ENCODE data around the gene MARCHF11.

MARCHF11 gene, protein sequence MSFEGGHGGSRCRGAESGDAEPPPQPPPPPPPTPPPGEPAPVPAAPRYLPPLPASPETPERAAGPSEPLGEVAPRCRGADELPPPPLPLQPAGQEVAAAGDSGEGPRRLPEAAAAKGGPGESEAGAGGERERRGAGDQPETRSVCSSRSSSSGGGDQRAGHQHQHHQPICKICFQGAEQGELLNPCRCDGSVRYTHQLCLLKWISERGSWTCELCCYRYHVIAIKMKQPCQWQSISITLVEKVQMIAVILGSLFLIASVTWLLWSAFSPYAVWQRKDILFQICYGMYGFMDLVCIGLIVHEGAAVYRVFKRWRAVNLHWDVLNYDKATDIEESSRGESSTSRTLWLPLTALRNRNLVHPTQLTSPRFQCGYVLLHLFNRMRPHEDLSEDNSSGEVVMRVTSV

DNA sequence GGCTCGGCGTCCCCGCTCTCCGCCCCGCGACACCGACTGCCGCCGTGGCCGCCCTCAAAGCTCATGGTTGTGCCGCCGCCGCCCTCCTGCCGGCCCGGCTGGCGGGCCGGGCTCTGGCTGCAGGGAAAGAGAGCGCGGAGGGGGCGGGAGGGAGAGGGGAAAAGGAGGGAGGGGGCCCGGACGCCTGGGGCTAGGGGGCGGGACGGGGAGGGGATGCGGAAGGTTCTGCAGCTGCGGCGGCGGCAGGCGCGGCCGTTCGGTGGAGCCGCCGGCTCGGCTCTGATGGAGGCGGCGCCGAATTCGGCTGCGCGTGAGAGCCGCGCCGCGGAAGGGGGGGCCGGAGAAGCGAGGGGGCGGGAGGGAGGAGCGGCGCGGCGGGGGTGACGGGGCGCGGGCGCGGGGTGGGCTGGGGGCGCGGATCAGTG, at the start of gene MARCHF11:
TSS of gene MARCHF11 (minus strand) at position 281 of the 425 bp plus-strand sequence. CDS start at position 65, 216 bp downstream.
- DNase-seq (ENCODE audit: low spot score) = no peak

DNA sequence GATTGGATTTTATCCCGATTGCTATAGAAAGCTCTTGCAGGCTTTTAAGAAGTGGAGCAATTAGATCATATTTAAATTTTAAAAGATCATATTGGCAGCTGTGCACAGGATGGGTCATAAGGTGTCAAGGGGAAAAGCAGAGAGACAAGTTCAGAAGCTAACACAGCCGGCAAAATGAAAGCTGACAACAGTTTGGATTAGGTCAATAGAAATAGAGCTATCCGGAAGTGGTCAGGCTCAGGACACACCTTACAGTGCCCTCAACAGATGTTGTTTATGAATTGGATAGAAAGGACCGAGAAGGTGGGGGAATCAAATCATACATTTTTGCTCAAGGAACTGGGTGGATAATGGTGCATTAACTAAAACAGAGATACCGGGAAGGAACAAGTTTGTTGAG, 46.3 kb upstream of the MARCHF11 start:
- no peak for DNase-seq (ENCODE audit: low spot score)

DNA sequence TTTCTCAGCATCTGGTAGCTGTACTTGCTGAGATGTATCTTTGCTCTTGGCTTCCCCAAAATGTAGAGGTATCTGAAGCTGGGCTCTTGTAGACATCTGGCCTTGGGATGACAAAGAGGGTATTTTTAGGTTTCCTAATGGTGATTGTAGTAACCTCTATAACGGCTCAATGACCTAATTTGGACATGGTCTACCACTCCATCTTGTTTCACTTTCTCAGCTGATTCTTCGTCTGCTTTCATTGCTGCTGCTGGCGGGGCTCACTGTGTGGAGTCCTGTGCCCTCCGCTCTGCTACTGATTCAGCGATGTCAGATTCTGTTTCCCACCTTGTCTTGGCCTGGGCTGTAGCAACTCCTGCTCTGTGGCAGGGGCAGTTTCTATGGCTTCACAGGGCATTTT, 12.7 kb upstream of the MARCHF11 start:
- DNase-seq (ENCODE audit: low spot score) = no peak

DNA sequence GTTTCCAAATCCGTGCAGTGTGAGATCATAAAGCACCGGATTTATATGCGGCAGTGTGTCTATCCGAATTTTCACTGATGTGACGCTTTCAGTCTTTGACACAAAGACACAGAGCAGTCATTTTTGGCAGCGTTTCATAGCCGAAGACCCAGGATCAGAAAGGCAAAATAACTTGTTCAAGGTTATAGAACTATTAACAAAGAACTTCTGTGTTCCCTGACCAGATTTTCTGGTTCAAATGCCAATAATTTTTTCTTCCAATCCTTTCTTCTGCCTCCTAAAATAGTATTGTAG, 1.1 kb upstream of the MARCHF11 start:
- no peak for DNase-seq (ENCODE audit: low spot score)

DNA sequence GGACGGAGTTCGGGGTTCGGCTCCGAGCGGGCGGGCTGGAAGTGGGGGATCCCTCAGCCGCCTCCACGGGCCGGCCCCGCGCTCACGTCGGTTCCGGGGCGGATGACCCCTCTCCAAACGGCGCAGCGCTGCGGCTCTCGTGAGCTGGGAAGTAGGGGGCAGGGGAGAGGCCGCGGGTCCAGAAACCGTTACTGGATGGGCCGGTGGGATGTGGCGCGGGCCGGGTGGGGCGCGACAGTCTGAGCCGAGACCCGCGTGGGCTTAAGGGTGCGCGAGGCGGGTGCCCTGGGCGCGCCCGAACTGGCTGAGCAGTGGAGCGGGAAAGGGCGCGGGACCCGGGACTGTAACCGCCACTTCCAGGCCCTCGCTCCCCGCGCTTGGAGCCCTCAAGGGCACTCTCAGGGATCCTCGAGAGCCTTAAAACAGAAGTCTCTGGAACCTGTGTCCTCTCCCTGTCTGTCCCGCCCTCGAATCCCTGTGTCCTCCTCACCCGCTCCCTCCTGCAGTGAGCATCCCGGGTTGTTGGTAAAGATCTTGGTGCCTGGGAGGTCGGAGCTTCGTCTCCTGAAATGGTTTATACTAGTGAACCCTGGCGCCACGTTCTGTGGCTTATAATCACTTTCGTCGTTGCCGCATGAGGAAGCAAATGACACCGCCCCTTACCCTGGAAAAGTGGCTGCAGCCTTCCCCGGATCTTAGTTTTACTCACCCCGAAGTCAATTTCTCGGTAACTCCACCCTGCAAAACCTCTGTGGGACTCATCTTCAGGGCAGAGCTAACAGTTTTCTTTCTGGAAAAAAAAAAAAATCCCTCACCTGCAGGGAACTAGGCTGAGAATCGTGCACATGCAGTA, 571 bp upstream of the MARCHF11 start:
- no peak for DNase-seq (ENCODE audit: low spot score)

DNA sequence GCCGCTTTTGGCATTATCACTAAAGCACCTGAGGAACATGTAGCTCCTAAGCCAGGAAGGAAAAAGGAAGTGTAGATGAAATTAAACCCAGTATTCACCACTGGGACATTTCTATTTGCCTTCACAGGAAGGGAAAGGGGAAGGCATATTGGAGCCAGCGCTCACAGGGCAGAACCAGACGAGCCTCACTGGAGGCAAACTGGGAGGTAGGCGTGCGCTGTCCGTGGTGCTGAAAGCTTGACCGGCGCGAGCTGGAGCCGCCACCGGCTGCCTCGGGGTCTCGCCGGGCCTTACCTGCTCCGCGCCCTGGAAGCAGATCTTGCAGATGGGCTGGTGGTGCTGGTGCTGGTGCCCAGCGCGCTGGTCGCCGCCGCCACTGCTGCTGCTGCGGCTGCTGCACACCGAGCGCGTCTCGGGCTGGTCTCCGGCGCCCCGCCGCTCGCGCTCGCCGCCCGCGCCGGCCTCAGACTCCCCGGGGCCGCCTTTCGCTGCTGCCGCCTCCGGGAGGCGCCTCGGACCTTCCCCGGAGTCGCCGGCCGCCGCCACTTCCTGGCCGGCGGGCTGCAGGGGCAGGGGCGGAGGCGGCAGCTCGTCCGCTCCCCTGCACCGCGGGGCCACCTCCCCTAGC, 732 bp downstream of the MARCHF11 start:
- peak; percentile 6 for DNase-seq (ENCODE audit: low spot score)

DNA sequence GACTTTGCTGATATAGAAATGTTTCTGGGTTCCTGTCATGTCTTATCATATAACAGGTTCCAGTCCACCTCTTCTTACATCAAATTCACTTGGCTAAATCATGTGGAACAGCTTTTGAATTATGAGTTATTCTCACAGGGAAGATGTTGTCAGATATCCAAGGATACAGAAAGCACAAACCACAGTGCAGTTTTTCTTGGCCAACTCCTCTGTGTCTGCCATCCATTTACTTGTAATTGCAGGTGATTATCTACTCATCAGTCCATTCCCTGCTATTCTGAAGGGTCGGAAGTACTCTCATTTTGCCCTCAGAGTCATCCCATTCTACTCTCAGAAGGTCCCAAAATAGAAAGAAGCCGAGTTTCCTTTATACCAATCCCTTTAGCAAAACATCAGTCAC, 10.0 kb downstream of the MARCHF11 start:
- DNase-seq (ENCODE audit: low spot score) = no peak

DNA sequence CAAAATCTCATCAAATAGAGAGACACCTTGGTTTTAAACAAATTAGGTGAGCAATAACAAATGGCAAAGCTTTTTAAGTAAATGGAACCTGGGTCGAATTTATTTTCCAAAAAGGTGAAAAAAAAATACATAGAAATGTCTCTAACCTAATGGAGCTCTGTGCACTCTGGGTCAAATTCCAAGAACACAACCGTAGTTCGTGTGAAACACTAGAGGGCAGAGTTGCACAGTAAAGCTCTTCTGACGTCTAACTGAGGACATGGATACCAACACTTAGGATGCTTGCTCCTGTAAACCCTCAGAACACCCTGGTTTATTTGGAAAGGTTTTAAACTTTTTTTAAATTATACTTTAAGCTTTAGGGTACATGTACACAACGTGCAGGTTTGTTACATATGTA, 18.9 kb downstream of the MARCHF11 start:
- DNase-seq (ENCODE audit: low spot score) = peak; percentile 6

DNA sequence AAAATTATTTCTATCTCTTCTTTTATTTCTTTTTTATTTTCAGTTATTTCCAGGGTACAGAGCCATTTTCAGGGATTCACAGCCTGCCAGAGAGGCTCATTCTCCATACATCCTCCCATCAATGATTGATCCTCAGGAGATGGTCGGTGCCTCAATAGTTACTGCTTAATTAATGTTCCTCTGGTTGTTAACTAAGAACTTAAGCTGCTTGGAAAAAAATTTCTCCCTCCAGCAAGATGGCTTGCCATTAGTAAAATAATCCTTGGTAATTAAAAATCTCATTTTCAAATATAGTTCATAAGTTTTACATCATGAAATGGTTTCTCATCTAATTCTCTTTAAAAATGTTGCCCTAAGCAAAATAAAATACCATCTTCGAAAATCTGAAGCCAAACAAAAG, 20.0 kb downstream of the MARCHF11 start:
- no peak for DNase-seq (ENCODE audit: low spot score)

DNA sequence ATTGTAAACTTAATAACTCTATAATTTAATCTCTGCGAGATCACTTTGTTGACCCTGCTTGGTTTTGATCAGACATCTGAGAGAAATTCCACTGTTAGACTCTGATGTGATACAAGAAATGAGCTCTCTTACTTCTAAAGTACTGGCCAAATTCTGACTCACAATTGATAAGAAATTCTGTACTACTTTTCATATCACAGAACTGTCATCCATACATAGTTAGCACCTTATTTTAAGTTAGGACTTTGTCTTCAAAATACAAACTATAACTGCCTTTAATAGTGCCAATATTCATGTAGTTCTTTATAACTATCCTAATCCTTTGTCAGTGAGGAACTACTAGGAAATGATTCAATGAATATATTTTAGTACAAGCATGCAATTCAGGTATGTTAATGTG, 23.4 kb downstream of the MARCHF11 start:
- no peak for DNase-seq (ENCODE audit: low spot score)

DNA sequence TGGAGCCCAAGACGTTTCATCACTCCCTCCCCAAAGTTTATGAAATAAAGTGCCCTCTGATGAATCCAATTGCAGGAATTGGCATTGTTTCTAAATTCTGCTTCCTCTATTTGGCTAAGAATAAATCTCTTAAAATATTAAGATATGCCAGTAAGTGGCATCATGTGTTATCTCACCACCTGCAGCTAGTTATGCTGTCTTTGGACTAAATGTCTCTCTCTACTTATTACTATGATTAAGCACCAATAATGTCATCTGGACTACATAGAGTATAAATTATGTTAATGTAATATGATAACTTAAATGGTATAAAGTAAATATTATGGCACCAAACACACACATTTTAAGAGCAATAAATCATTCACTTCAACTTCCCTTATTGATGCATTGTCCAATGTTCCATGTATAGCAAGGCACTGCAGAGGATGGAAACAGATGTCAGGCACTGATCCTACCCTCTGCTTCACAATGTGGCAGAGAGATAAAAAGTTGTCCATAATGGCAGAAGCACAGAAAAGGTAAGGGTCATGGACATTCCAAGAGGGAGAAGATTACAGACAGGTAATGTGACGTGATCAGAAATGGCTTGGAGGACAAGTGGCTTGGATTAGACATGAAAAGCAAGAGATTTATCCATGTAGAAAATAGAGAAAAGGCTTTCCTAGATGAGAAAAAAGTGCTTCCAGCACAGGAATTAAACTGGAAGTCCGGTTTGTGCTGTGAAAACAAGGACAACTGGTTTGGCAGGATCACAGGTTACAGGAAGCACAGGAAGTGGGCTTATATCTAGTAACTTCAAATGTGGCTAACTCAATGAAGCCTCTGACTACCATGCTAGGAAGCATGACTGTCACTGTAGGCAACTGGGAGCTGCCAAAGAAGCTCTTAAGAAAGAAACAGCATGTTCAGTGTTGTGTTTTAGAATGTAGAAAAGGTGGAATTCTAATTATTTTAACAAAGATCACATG, 26.7 kb downstream of the MARCHF11 start:
- DNase-seq (ENCODE audit: low spot score) = no peak

DNA sequence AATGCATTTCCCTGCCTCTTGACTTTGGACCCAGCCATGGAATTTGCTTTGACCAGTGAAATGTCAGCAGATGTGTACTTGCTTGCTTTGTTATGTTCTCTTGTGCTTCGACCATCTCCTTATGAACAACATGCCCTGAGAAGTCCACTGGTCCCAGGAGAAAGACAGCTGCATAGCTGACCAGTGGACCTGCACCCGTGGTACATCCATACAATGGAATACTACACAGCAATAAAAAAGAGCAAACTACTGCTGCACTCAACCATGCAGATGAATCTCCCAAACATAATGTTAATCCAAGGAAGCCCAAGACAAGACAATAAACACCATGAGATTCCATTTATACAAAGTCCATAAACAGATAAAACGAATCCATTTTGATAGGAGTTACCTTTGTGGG, 30.0 kb downstream of the MARCHF11 start:
- DNase-seq (ENCODE audit: low spot score) = no peak

DNA sequence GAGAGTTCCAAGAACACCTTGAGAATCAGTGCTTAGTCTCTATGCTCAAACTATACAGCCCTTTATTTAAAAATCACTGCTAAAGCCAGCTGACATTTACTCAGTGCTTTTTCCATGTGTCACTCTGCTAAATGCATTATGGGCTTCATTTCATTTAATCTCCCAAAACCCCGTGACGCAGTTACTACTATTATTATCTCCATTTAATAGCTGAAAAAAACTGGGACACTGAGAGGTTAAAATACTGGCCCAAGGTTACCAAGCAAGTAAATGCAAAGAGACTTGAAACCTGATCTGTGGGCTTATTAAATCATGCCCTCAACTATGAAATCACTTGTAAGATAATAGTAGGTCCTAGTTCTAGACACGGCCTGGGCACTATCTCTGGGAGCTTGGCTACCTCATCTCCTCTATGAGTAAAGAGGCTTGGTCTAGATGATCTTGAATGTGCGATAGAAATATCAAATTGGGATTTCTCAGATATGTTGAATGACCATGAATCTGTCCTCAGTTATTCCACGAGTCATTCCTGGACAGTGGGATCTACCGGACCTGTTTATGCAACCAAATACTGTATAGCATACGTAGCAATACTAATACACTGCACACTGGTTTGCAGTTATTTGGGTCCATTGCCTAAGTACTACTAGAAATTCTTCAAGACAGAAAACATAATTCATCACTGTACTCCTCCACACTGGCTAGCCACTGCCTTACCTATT, 32.3 kb downstream of the MARCHF11 start:
- DNase-seq (ENCODE audit: low spot score) = no peak

DNA sequence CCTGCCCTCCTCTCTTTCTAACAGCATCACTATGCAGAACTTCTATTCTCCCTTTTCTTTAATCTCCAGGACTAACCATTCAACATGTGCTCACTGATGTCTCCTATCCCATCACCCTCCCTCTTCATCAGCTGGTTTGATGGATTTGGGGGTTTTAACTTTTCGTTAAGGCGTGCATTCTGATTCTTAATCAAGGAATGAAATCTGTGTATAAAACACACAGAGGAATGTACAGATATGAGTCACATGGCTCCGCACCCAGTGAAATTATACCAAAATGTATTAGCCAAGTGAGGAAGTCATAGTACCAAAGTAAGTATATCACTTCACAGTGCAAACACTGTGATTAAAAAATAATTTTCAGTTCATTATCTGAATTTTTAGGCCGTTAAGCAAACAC, 35.2 kb downstream of the MARCHF11 start:
- DNase-seq (ENCODE audit: low spot score) = no peak

DNA sequence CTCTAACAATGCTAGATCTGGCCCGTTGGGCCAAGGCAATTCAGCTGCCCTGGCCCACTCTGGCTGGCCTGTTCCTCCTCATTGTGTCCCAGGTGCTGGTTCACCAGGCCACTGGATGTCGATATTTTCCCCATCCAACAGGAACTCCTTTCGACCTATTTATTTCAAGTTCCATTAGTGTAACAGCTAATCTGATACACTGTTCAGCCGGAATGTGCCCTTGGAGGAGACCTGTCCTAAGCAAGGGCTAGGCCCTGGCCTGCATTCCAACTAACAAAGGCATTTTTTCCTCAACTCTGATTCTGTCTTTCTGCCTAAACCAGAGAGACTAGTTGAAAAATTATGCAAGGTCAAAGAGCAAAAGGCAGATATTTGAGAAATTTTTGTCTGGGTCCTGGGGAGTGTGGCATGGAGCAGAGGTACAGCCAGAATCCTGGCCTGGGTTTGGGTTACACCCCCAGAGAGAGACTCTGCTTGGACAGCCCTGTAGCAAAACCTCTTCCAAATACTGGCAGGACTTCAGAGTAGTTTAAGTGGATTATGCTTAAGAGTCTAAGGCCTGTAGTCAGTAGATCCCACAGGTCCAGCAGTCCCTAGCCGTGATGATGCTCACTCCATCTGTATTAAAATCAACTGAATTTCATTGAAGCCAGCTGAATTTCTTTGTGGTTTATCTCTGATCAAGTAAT, 36.1 kb downstream of the MARCHF11 start:
- DNase-seq (ENCODE audit: low spot score) = no peak

DNA sequence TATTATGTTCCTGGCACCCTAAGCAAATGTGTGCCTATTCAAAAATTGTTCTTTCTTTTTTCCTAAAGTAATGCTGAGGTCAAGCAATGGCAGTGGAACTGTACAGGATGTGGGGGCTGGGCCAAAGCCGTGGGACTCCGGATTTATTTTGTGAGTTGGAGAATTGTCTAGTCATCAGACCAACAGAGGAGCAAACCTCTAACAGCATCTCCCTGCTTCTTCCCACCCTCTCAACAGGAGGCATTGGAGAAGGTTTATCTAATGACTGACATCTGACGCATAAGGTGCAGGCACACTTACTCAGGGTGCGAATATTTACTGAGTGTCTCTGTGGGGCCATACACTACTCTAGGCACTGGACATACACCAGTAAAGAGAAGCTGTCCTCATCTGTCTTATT, 38.6 kb downstream of the MARCHF11 start:
- DNase-seq (ENCODE audit: low spot score) = no peak

DNA sequence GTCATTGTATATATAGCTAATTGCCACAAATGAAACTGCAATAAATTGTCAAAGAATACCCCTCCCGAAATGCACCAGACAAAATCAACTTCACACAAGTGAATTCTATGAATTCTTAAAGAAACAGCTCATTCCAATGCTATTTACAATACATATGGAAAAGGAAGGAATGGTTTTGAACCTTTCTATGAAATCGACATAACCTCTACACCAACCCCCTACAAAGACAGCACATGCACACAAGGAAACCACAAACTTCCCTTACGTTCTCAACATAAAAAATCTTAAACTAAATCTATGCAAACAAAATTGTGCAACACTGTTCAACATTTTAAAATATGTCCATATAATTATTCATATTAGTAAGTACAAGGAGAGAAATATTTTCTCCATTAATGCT, 39.2 kb downstream of the MARCHF11 start:
- DNase-seq (ENCODE audit: low spot score) = no peak

DNA sequence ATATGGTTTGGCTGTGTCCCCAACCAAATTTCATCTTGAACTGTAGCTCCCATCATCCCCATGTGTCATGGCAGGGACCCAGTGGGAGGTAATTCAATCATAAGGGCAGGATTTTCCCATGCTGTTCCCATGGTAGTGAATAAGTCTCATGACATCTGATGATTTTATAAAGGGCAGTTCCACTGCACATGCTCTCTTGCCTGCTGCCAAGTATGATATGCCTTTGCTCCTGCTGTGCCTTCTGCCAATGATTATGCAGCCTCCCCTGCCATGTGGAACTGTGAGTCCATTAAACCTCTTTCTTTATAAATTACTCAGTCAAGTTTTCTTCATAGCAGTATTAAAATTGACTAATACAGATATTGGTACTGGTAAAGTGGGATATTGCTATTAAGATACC, 42.4 kb downstream of the MARCHF11 start:
- DNase-seq (ENCODE audit: low spot score) = no peak

DNA sequence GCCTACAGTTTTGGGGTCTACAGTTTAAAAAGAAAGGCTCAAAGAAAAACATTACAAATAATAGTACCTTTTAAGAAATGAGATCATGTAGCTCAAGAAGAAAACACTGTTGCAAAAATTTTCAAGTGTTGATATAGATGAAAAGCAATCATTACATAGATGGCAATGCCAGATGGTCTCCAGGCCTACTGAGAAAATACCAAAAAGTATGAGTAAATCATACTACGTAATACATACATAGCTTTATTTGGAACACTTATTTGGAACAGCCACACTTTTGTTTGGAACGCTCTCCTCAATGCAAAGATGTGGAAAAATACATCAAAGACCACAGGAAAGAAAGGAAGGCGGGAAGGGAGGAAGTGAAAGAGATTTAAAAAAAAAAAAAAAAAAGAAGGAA, 44.1 kb downstream of the MARCHF11 start:
- DNase-seq (ENCODE audit: low spot score) = no peak

DNA sequence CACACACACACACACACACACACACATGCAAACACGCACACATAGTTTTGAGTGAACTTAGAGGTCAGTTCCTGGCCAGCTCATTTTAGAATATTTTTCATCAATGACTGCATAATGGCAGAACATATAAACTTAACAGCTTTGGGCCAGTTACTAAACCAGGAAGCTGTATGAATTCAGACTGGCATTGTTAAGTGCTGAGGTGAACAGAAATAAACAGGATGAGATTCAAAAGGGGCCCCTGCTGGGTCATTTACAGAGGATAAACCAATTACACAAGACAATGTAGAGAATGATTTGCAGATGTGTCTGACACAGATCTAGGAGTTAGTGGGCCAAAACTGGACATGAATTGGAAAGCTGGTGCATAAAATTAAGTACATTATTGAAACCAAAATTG, 44.6 kb downstream of the MARCHF11 start:
- DNase-seq (ENCODE audit: low spot score) = no peak

DNA sequence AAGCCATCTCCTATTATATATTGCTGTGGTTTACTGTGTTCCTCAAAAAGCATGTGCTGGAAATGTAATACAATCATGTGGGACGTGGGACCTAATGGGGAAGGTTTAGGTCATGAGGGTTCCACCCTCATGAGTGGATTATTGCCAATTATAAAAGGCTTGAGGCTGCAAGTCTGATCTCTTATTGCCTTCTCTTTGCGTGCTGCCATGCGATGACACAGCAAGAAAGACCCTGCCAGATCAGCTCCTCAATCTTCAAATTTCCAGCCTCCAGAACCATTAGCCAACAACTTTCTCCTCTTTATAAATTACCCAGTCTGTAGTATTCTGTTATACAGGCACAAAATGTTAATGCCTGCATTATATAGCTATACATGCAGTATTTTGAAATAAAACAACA, 45.4 kb downstream of the MARCHF11 start:
- no peak for DNase-seq (ENCODE audit: low spot score)

All from hepatic stellate cell (primary cell).